Right forelimb (tissue), 1 donor: ENCODE measurements around the gene GCGR.
A peak's percentile ranks its signal among the peaks of the same experiment; 100 is the strongest.

Source experiments
- DNase-seq: peaks from one replicate; pipeline ENCODE4 v3.0.0-alpha.2; 2018

Gene GCGR

DNA sequence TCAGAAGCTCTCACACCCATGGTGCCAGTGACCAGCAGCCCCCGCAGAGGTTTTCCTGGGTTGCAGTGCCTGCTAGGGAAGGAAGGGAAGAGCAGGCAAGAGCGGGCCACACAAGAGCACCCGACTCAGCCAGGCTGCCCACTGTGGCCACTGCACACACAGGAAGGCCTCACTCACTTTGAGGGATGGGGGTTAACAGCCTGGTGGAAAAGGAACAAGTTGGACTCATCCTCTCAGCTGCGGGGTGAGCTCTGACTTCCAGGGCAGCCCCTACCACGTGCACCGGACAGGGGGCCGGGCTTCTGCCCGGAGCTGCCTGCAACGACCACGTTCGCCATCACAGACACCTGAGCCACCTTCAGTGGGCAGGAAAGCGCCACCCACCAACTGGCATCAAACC, 48.3 kb downstream of the GCGR start:
- no peak for DNase-seq

- DNase-seq: no peak
Observed at GRCh38 chr17:81854974-81855774, 51.2 kb downstream of the GCGR start.

GRCh38 chr17:81858170-81858966, 54.4 kb downstream of the GCGR start:
- DNase-seq: peak; percentile 13

DNA sequence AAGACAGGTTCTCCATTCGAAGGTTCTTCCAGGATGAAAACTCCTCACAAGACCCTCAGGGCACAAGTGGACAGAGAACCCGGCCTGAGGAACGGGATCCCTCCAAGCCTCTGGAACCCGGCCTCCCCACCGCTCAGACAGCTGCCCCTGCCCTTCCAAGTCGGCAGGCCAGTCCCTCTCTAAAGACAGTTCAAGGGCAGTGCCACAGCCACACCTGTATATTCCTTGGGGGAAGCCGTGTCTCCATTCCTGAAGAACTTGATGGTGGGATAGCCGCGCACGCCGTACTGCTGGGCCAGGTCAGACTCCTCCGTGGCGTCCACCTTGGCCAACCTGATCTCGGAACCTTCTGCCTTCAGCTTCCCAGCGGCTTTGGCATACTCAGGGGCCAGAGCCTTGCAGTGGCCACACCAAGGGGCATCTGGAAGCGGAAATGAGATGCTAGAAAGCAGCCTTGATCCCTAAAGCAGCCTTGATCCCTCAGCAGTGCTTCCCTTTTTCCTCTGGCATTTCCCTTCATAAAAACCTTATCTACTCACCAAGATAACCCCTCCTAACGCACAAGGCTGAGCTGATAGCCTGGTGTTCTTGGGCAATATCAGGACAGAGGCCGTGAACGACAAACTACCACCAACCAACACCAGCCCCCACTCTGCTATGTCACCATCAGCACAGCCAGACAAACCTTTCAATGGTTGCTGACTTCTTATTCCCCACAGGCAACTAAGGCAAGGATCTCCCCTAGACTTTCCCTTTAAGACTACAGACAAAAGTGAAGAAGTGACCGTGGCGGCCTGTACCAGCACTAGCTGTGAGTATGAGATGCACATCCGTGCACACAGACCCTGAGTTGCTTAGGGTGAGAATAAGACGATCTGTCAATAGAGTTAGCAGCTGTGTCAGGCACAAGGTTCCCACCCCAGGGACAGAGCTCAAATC, 55.3 kb downstream of the GCGR start:
- peak; percentile 38 for DNase-seq

DNA sequence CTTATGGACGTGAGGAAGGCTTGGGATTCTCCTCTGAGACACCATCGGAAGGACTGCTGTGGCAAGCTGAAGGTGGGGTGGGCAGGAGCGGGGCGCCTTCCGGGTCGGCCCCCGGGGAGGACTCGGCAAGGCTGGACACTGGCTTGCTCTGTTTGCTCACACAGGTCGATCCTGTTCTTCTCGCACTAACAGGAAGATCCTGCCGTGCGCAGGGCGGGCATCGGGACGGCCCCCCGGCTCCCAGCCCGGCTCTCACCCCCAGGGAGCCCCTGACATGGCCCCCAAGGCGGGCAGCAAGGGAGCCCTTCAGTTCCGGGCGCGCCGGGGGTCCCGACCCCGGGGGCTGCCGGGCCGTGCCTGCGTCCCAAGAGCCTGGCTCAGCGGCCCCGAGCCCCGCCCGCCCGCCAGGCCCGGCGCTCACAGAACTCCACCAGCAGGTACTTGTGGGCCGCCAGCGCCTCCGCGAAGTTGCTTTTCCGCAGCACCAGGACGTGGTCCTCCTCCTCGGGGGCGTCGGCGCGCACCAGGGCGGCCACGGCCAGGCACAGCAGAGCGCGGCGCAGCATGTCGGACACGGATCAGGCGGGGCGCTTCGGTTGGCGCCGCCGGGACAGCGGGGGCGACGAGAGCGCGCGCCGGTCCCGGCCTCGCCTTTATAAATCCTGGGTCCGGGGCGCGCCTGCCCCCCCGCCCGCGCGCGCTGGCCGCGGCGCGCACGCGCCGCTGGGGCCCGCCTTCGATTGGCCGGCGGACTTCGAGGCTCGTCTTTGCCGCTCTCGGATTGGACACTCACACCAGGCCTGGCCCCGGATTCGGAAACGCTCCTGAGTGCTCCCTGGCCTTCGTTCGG, 56.2 kb downstream of the GCGR start, which contains the start of gene P4HB:
Gene P4HB, minus strand, starts transcription at position 630 of the 850 bp plus-strand sequence. Its CDS starts 64 bp downstream, at position 566.
- peak; percentile 98 for DNase-seq

- DNase-seq: peak; percentile 100
Observed at GRCh38 chr17:81860756-81861568, 57.0 kb downstream of the GCGR start.

DNA sequence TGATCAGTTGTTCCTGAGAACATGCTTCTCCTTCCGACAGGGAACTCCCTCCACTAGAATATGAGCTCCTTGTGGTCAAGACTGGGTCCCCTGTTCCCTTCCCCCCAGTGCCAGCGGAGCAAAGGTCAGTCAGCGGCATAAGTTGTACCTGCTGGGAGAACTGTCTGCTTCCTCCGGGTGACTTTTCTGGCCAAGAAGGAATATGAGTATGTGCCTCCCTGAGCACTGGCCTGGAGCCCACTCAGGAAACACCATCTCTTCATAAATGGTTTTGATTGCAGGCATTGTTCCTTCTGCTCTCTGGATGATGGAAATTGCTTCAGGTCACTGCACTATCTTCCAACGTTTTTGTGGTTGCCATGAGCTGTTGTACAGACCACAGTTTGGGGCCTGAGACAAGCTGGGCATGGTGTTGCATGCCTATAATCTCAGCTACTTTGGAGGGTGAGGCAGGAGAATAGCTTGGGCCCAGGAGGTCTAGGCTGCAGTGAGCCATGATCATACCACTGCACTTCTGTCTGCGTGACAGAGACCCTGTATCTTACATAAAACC, 59.2 kb downstream of the GCGR start:
- DNase-seq: no peak
